Endothelial cell of umbilical vein (primary cell): ENCODE measurements around the gene HIGD1A. TPM values are rescaled to one million over a fixed set of nuclear protein-coding genes. Genes with fewer than 3 reads are reported as not detected.

Experiments used
- BruUV-seq: library from RNA; stranded (reverse); fragments of 400-500 nt; replicated peaks from 2 replicates; lab custom pipeline; 2021; lab: Mats Ljungman, UMichigan
- CTCF ChIA-PET: fragments of 300-600, 350-600 bp; sonication (Branson Sonifier 250); formaldehyde crosslinking; loops from one replicate; lab custom pipeline; 2021; ENCODE audit warnings: antibody characterized with exemption, inconsistent platforms; lab: Charles Lee
- POLR2A ChIA-PET: fragments of 300-600, 350-600 bp; sonication (Branson Sonifier 250); formaldehyde crosslinking; loops from one replicate; lab custom pipeline; 2021; ENCODE audit warnings: antibody characterized with exemption, inconsistent platforms; lab: Charles Lee
- DNase-seq: peaks from one replicate; pipeline ENCODE4 v3.0.0-alpha.2; 2011; ENCODE audit warnings: low read depth, low spot score
- FAIRE-seq: peaks from 2 replicates; lab custom pipeline; 2011; peaks lifted over from hg19 to GRCh38; lab: Jason Lieb, UNC
- H2AFZ ChIP-seq: 2 replicates; pipeline ENCODE4 v1.6.0; 2012; ENCODE audit warnings: low read depth, low read length, control low read depth, inconsistent platforms
- H3K27ac ChIP-seq: 2 replicates; pipeline ENCODE4 v1.5.1; 2011; ENCODE audit warnings: low read depth, mild to moderate bottlenecking, control low read depth, low read length, moderate library complexity; ENCODE audit not compliant: insufficient read depth
- H3K27me3 ChIP-seq, 2 experiments: 2 replicates each; pipeline versions ENCODE4 v1.6.0 to v1.6.1; 2011; ENCODE audit warnings: low read length in 2 of 2, mixed read lengths in 1 of 2; ENCODE audit not compliant: control insufficient read depth in 2 of 2, insufficient read depth in 2 of 2
- H3K36me3 ChIP-seq, 2 experiments: 2 replicates in 1 of 2; 3 replicates in 1 of 2; pipeline ENCODE4 v1.5.1; 2011; ENCODE audit warnings: low read length in 2 of 2, mild to moderate bottlenecking in 1 of 2, moderate library complexity in 1 of 2; ENCODE audit not compliant: control insufficient read depth in 2 of 2, insufficient read depth in 2 of 2; ENCODE audit errors: extremely low read depth in 1 of 2
- H3K4me1 ChIP-seq: 3 replicates; pipeline ENCODE4 v1.5.1; 2011; ENCODE audit warnings: mild to moderate bottlenecking, low read length; ENCODE audit not compliant: control insufficient read depth, insufficient read depth; ENCODE audit errors: extremely low read depth
- H3K4me2 ChIP-seq: 2 replicates; pipeline ENCODE4 v1.6.1; 2011; ENCODE audit warnings: low read length, control low read depth, mixed read lengths; ENCODE audit not compliant: insufficient read depth
- H3K4me3 ChIP-seq, 3 experiments: fragments of 200-600 bp in 1 of 3; sonication (generic), shearing (Covaris generic) in 1 of 3; replicated peaks in 1 of 3; 2 replicates each; pipeline ENCODE4 v1.5.1; 2011 to 2016; ENCODE audit warnings: control low read depth in 3 of 3, low read length in 3 of 3, mild to moderate bottlenecking in 2 of 3, inconsistent platforms in 1 of 3, low read depth in 1 of 3, moderate library complexity in 1 of 3; ENCODE audit not compliant: insufficient read depth in 1 of 3
- H3K79me2 ChIP-seq: 2 replicates; pipeline ENCODE4 v1.6.0; 2012; ENCODE audit warnings: low read length, inconsistent platforms; ENCODE audit not compliant: control insufficient read depth, insufficient read depth
- H3K9ac ChIP-seq: replicated peaks from 2 replicates; pipeline ENCODE3; 2011; ENCODE audit warnings: low read length, control low read depth; ENCODE audit not compliant: insufficient read depth; ENCODE audit errors: extremely low read depth
- H3K9me1 ChIP-seq: replicated peaks from 3 replicates; pipeline ENCODE4 v1.6.0; 2011; ENCODE audit warnings: mild to moderate bottlenecking, low read length; ENCODE audit not compliant: control insufficient read depth, insufficient read depth; ENCODE audit errors: extremely low read depth
- H3K9me3 ChIP-seq: replicated peaks from 2 replicates; pipeline ENCODE4 v1.5.1; 2012; ENCODE audit warnings: low read length, inconsistent platforms; ENCODE audit not compliant: control insufficient read depth, insufficient read depth
- H4K20me1 ChIP-seq: replicated peaks from 2 replicates; pipeline ENCODE3; 2011; ENCODE audit warnings: mild to moderate bottlenecking, low read length; ENCODE audit not compliant: control insufficient read depth, insufficient read depth; ENCODE audit errors: extremely low read depth
- EZH2 ChIP-seq: IDR thresholded peaks from 2 replicates; pipeline ENCODE4 v1.6.1; 2012; ENCODE audit warnings: borderline replicate concordance, low read depth, mild to moderate bottlenecking, moderate library complexity, low read length, inconsistent platforms; ENCODE audit not compliant: severe bottlenecking
- FOS ChIP-seq: IDR thresholded peaks from 2 replicates; pipeline ENCODE4 v1.6.1; 2011; ENCODE audit warnings: mild to moderate bottlenecking, low read length, moderate library complexity, borderline replicate concordance; ENCODE audit not compliant: insufficient read depth
- GATA2 ChIP-seq: IDR thresholded peaks from 2 replicates; pipeline ENCODE4 v1.7.0; 2011; ENCODE audit warnings: low read depth, mild to moderate bottlenecking, moderate library complexity, mixed read lengths, low read length; ENCODE audit not compliant: insufficient read length, insufficient read depth
- JUN ChIP-seq: IDR thresholded peaks from 2 replicates; pipeline ENCODE4 v1.6.1; 2011; ENCODE audit warnings: borderline replicate concordance, low read depth; ENCODE audit not compliant: insufficient read length, insufficient read depth
- MAX ChIP-seq: IDR thresholded peaks from 2 replicates; pipeline ENCODE4 v1.6.1; 2011; ENCODE audit not compliant: insufficient read depth, insufficient read length
- MYC ChIP-seq: IDR thresholded peaks from one replicate; pipeline ENCODE4 v1.6.1; 2011; ENCODE audit warnings: mild to moderate bottlenecking, low read depth, low read length
- POLR2A ChIP-seq: IDR thresholded peaks from 2 replicates; pipeline ENCODE4 v1.6.1; 2012; ENCODE audit warnings: low read depth, mild to moderate bottlenecking, control low read depth, low read length
- POLR2AphosphoS5 ChIP-seq: IDR thresholded peaks from 2 replicates; pipeline ENCODE4 v1.6.1; 2012; ENCODE audit warnings: low read depth, mild to moderate bottlenecking, control low read depth, low read length, moderate library complexity; ENCODE audit not compliant: insufficient read depth
- dilution Hi-C: fragments of 300-500 bp; cut with MboI; formaldehyde crosslinking; loops from one replicate; pipeline ENCODE4 v1.15.0; 2019; ENCODE audit warnings: low sequenced_read_pairs; ENCODE audit not compliant: extremely low pct_ligation_motif_present
- intact Hi-C: fragments of 100-400 bp; cut with micrococcal nuclease; formaldehyde crosslinking; loops from one replicate; pipeline ENCODE4 v1.10.0; 2022
- polyA plus RNA-seq, 4 experiments: library from polyadenylated mRNA; depleted of rRNA in 3 of 4; stranded (reverse) in 3 of 4; unstranded in 1 of 4; fragments of >200 nt; gene quantifications; 2 replicates each; pipeline versions ENCODE4 v1.2.1 to v1.2.3, GENCODE V29; 2011 to 2012; ENCODE audit warnings: missing spikeins in 1 of 4
- total RNA-seq: library from RNA; stranded (reverse); gene quantifications from 2 replicates; pipeline ENCODE4 v1.2.3, GENCODE V29; 2021
- TF ChIP-seq, protein P1 (sequence below), 2 donors: IDR thresholded peaks; 1 replicate in 1 of 2; 2 replicates in 1 of 2; pipeline ENCODE4 v1.5.1; 2011; ENCODE audit warnings: low read length in 2 of 2, mild to moderate bottlenecking in 2 of 2, moderate library complexity in 2 of 2, control low read depth in 1 of 2, inconsistent platforms in 1 of 2, low read depth in 1 of 2; ENCODE audit not compliant: insufficient read depth in 1 of 2; ENCODE audit errors: extremely low read depth in 1 of 2

The HIGD1A gene
- total and polyA plus RNA-seq, 2 donors (not counting 3 experiments of a cell fraction or from before 2014, with no cell fraction given) = 59.5 to 68.9 TPM

DNA sequence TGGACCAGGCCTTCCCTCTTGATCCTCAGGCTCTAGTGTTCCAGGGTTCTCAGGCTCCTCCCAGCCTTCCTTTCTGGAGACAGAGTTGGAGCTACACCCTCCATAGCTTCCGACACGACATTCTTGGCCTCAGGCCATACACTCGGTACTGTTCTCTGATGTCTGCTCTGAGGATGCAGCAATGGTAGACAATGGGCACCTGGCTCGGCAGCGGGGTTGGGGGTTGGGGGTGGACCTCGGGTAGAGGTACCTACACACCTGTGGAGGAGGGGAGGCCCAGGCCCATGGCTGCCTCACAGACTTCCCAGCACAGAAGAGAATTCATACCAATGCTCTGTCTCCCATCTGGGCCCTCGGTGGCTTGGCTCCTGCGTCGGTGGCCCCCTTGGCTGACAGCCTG lies 52.7 kb downstream of the HIGD1A start:
- Histone ChIP-seq H3K4me1 (no peaks in the 10 kb centered on the region), H3K36me3 (no peaks in the 10 kb centered on the region), H3K79me2 (no peaks in the 10 kb centered on the region), H3K9me1 (no peaks in the 10 kb centered on the region), H3K9me3 (no peaks in the 10 kb centered on the region), H3K4me3 (no peak overlapping the region), H3K9ac (no peak overlapping the region), H4K20me1 (no peaks in the 10 kb centered on the region), H2AFZ (no peak overlapping the region), H3K27ac (no peak overlapping the region), H3K27me3 (peaks cover 0 to 2% of the 10 kb centered on the region in 2 experiments), H3K4me2 (no peak overlapping the region)
- intact Hi-C loops = no loop called here
- FAIRE-seq (no peak), DNase-seq (no peak)
- ChIA-PET POLR2A (no interaction called here), CTCF (no interaction called here)
- no TSS peak for BruUV-seq
- dilution Hi-C loops = no loop called here
- TF ChIP-seq GATA2 (no peak), EZH2 (no peak), POLR2AphosphoS5 (no peak), MYC (no peak), POLR2A (no peak), JUN (no peak), FOS (no peak), MAX (no peak)
- TF ChIP-seq, protein P1, sequence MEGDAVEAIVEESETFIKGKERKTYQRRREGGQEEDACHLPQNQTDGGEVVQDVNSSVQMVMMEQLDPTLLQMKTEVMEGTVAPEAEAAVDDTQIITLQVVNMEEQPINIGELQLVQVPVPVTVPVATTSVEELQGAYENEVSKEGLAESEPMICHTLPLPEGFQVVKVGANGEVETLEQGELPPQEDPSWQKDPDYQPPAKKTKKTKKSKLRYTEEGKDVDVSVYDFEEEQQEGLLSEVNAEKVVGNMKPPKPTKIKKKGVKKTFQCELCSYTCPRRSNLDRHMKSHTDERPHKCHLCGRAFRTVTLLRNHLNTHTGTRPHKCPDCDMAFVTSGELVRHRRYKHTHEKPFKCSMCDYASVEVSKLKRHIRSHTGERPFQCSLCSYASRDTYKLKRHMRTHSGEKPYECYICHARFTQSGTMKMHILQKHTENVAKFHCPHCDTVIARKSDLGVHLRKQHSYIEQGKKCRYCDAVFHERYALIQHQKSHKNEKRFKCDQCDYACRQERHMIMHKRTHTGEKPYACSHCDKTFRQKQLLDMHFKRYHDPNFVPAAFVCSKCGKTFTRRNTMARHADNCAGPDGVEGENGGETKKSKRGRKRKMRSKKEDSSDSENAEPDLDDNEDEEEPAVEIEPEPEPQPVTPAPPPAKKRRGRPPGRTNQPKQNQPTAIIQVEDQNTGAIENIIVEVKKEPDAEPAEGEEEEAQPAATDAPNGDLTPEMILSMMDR (IDR thresholded peaks at IDR 0.05; ENCODE audit: extremely low read depth in 1 of 2, insufficient read depth in 1 of 2, low read depth in 1 of 2, low read length in 2 of 2) = no peak
